MM.1S (cell line): ENCODE results near the gene KAT6B.

Experiments
- EZH2 ChIP-seq: fragments of 300-600 bp; sonication (generic); optimal IDR thresholded peaks from 2 replicates; pipeline ENCODE3; 2017; ENCODE audit warnings: low read depth, mild to moderate bottlenecking, antibody characterized with exemption, low read length, mixed read lengths
- EZH2phosphoT487 ChIP-seq: fragments of 300-600 bp; sonication (generic); IDR thresholded peaks from 2 replicates; pipeline ENCODE4 v1.6.1; 2018; ENCODE audit warnings: antibody characterized with exemption, low read length
- TF ChIP-seq, protein P1 (sequence below): fragments of 300-600 bp; sonication (generic); IDR thresholded peaks from 2 replicates; pipeline ENCODE4 v1.5.1; 2016; ENCODE audit warnings: antibody characterized with exemption, low read length, mixed read lengths

DNA sequence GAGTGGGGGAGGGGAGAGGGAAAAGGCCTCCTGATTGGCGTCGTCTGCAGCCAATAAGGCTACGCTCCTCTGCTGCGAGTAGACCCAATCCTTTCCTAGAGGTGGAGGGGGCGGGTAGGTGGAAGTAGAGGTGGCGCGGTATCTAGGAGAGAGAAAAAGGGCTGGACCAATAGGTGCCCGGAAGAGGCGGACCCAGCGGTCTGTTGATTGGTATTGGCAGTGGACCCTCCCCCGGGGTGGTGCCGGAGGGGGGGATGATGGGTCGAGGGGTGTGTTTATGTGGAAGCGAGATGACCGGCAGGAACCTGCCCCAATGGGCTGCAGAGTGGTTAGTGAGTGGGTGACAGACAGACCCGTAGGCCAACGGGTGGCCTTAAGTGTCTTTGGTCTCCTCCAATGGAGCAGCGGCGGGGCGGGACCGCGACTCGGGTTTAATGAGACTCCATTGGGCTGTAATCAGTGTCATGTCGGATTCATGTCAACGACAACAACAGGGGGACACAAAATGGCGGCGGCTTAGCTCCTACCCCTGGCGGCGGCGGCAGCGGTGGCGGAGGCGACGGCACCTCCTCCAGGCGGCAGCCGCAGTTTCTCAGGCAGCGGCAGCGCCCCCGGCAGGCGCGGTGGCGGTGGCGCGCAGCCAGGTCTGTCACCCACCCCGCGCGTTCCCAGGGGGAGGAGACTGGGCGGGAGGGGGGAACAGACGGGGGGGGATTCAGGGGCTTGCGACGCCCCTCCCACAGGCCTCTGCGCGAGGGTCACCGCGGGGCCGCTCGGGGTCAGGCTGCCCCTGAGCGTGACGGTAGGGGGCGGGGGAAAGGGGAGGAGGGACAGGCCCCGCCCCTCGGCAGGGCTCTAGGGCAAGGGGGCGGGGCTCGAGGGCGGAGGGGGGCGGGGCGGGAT is at the start of gene KAT6B:
- TF ChIP-seq, protein P1, sequence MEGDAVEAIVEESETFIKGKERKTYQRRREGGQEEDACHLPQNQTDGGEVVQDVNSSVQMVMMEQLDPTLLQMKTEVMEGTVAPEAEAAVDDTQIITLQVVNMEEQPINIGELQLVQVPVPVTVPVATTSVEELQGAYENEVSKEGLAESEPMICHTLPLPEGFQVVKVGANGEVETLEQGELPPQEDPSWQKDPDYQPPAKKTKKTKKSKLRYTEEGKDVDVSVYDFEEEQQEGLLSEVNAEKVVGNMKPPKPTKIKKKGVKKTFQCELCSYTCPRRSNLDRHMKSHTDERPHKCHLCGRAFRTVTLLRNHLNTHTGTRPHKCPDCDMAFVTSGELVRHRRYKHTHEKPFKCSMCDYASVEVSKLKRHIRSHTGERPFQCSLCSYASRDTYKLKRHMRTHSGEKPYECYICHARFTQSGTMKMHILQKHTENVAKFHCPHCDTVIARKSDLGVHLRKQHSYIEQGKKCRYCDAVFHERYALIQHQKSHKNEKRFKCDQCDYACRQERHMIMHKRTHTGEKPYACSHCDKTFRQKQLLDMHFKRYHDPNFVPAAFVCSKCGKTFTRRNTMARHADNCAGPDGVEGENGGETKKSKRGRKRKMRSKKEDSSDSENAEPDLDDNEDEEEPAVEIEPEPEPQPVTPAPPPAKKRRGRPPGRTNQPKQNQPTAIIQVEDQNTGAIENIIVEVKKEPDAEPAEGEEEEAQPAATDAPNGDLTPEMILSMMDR = peak; percentile 41
- TF ChIP-seq EZH2 (no peak), EZH2phosphoT487 (no peak)
